ENCODE results near the gene ADGRA1.
"Not testable (repeated sequence)": the region's sequence is repeated elsewhere in the genome, so short reads cannot be mapped to it uniquely, and the experiment has no call there.

The ADGRA1 gene

DNA sequence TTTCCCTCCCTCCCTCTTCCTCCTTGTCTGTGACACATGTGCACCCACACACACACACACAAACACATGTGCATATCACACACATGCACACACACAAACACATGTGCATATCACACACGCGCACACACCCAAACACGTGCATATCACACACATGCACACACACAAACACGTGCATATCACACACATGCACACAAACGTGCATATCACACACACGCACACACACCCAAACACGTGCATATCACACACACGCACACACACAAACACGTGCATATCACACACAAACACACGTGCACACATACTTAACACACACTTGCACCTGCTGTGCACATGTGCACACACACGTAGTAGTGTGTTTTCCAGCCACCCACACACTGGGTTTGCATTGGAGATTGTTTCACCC lies 42.9 kb downstream of the ADGRA1 start:
- no peak for DNase-seq

DNA sequence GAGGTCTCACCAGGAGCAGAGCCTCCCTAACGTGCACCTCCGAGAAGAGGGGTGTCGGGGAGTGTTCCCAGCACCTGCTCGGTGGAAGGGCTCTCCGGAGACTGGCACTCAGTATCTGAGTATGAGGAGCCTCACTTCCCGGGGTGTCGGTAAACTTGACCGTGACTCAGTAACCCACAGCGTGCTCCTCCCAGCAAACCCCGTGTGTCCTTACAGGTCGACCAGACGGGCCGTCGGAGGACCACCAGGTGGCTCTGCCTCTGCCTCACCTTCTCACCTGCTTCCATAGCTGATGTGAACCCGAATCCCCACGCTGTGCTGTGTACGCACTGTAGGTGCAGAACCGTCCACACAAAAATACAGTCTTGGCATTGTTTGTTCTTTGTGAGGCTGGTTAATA lies 43.3 kb downstream of the ADGRA1 start:
- no peak for DNase-seq

DNA sequence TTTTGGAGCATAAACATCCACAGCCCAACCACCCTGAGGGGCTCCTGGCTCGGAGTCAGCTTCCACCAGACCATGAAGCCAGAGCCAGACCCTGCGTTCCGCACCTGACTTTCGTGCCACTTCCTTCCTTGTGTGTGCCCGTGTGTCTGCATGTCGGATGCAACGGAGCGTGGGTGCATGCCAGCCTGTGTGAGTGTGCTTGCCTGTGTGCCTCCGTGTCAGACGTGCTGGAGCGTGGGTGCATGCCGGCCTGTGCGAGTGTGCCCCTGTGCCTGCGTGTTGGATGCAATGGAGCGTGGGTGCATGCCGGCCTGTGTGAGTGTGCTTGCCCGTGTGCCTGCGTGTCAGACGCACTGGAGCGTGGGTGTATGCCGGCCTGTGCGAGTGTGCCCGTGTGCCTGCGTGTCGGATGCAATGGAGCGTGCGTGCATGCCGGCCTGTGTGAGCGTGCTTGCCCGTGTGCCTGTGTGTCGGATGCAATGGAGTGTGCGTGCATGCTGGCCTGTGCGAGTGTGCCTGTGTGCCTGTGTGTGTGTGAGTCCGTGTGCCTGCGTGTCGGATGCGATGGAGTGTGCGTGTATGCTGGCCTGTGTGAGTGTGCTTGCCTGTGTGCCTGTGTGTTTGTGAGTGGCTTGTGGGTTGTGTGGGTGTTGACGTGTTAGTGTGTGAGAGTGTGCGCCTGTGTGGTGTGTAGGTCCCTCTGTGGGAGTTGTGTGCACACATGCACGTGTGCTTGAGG lies 44.2 kb downstream of the ADGRA1 start:
- no peak for DNase-seq

DNA sequence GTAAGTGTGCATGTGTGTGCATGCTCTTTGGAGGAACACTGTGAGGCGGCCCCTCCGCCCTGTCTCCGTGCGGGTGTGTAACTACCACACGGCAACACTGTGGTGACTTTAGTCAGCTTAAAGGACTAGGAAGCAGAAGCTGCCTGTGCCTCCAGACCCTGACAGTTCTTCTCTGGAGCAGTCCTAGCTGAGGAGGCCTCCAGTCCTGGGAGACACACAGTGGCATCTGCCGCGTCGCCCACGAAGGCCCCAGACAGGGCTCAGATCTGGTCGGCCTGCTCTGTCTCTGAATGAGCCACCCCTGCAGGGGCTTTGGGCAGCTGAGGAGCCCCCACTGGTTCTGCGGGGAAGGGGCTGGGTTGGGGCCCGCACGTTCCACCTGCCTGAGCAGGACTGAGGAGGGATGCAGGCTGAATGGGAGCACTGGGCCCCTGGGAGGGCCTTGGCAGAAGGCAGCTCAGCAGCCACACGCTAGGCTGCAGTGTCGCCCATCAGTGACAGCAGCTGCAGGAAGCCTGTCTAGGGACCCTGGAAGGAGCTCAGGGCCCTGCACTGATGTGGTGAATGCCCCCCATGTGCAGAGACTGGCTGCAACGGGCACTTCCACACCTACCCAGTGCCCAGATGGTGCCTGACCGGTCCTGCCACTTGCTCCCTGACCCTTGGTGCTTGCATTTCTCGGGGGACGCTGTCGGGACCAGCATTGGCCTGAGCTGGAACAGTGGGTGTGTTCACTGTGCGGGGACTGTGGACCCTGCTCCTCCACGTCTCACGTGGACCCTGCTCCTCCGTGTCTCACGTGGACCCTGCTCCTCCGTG lies 45.0 kb downstream of the ADGRA1 start:
- DNase-seq: no peak

DNA sequence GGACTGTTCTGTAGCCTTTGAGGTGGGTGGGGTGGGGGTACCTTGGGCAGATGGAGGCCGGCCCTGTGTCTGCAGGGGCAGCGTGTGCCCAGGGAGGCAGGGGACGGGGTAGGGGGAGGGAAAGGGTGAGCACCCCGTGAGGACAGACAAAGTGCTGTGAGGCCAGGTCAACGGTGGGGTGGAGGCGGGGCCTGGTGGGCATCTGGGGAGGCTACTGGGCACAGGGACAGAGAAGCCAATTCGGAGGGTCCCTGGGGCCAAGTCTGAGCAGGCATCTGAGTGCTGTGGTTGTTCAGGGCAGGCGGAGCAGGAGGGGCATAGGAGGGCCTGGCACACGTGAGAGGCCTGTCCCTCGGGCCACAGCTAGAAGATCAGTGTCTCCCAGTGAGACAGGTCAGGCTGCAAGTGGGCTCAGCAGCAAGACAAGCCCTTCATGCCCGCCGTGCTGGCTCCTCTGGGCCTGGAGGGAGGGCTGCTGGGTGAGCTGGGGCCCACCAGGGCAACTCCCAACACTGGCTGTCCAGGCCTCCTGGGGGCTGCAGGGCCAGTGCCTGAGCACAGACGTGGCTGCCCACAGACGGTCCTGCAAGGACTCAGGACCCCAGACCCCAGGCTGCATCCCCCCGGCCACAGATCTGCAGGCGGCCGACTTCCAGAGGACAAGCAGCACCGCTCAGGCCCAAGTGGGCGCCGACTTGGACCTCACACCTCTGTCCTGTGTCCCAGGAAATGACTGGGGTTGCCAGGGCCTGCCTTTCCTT lies 45.9 kb downstream of the ADGRA1 start:
- no peak for DNase-seq

DNA sequence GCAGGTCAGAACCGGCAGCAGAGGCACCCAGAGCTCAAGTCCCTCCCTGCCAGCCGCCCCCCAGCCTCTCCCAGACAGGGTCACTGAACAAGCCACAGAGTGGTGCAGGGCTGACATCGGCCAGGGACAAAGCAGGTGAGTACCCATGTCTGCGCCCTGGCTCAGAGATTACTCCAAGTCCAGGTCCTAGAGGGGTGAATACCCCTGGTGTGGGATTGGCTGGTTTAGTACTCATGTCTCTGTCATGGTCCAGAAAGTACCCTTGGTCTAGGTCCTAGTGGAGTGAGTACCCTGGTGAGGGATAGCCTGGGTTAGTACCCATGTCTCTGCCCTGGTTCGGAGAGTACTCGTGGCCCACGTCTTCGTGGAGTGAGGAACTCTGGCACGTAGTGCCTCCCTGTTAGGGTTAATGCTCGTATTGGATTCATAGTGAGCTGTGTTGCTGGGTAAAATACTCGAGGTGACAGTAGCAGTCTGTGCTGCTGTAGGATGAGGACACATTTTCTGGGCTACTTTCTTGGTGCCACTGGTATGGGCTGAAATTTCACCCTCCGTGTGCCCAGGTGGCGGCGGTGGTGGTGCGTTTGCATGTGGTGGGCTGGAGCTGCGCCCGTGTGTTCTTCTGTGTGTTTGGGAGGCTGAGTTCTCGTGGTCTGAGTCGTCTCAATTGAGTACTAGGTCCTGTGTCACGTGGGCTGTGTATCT lies 46.8 kb downstream of the ADGRA1 start:
- no peak for DNase-seq

DNA sequence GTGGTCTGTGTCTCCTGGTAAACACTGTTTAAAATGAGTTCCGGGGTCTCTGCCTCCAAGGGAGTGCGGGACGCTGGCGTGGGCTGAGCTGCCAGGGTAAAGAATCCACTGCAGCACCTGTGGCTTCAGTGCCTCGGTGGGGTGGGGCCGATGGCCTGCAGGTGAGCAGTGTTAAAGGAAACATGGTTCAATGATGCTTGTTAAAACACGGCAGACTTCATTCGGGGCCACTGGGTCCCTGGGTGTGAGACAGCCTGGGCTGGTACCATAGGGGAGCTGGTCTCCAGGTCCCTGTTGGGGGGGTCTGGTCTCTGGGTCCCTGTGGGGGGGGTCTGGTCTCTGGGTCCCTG lies 47.4 kb downstream of the ADGRA1 start:
- DNase-seq: no peak

DNA sequence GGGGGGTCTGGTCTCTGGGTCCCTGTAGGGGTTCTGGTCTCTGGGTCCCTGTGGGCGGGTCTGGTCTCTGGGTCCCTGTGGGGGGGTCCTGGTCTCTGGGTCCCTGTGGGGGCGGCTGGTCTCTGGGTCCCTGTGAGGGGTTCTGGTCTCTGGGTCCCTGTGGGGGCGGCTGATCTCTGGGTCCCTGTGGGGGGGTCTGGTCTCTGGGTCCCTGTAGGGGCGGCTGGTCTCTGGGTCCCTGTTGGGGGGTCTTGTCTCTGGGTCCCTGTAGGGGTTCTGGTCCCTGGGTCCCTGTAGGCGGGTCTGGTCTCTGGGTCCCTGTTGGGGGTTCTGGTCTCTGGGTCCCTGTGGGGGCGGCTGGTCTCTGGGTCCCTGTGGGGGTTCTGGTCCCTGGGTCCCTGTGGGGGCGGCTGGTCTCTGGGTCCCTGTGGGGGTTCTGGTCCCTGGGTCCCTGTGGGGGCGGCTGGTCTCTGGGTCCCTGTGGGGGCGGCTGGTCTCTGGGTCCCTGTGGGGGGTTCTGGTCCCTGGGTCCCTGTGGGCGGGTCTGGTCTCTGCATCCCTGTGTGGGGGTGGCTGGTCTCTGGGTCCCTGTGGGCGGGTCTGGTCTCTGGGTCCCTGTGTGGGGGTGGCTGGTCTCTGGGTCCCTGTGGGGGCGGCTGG lies 49.9 kb downstream of the ADGRA1 start:
- DNase-seq: not testable (repeated sequence)

DNA sequence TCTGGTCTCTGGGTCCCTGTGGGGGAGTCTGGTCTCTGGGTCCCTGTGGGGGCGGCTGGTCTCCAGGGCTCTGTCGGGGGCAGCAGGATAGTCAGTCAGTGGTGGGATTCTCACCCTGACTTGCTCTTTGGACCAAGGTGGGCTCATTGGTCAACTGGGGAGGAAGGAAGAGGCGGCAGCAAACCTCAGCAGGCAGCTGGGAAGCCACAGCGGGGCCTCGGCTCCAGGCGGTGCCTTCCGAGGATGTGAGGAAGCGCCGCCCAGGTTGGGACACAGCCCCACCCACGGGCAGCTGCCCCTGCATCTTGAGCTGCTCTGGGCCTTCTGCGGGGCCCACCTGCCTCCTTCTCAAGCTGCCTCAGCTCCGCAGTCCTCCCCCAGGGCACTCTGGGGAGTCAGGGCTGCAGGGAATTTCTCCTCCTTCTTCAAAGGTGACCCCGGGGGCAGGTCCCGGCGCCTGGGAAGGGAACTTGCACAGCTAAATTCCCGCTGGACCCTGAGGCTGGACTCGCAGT lies 51.9 kb downstream of the ADGRA1 start:
- no peak for DNase-seq

DNA sequence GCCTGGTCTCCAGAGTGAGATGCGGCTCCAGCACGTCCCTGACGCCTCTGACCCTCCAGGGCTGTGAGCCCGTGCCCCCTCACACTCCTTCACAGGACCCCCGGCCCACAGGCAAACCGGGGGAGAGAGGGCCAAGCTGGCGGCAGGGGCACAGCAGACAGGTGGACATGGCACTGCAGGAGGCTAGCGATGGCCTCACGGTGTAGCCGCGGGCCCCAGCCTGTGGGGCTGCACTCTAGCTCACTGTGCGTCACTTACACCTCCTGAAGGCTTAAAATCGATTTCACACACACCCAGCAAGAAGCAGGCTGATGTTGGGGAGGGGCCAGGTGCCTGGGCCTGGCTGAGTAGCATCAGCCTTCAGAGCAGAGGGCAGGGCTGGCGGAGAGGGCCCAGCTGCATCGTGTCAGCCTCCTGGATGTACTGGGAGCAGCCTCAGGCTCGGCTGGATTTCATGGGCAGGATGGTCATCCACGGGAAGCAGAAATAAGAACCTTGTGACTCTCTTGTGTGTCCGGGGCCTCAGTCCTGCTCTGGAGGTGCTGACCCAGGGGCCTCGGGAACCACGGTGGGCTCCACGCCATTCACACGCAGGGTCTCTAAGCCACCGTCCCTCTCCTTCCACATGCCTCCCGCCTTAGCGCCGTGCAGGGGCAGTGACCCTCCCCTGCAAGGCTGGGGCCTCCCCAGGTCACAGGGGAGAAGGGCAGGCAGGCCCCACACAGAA lies 52.9 kb downstream of the ADGRA1 start:
- DNase-seq: no peak

DNA sequence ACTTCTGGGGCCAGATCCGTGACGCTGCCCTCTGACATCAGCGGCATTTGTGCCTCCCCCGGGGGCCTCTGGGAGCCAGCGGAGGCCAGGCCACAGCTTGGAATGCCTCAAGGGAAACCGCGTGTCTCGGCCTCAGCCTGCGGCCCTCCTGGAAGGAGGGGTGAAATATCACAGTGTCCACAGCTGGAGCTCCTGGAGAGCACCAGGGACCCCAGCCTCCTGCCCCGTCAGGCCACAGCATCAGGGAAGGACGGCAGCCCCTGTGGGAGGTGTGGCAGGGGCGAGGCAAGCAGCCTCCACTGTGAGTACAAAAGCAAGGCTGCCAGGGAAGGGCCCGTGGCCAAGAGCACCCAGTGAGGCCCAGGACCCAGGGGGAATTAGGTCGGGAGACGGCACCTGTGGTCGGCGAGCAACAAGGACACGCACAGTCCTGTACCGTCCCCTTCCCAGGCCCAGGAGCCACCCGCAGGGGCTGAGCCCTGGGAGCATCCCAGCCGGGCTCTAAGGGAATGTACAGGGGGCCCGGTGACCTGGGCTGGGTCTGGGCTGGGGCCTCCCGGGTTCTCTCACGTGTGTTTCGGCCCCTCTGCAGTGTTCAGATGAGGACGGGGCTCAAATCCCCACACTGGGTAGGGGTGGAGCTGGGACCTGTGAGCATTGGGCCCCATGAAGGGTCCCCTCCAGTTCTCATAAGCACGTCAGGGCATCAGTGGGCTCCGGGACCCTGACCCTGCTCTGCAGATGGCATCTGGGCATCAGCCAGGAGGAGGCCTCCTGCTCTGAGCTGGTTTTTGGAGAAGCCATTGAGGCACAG lies 53.6 kb downstream of the ADGRA1 start:
- no peak for DNase-seq

DNA sequence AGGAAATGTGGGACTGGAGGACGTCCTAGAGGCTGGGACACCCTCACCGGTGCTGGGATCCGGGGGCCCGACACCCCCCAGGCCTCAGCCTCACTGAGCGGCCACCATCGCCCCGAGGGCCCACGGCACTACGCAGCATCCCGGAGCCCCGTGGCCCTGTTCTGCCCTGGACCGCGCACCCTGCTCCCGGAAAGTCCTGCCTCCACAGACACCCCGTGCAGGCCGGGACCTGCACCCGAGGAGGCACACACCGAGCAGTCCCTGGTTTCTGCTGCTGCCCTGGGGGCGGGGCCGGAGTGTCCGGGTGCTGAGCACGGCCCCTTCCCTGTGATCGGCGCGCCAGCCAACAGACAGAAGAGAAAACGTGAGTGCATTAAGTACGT lies 54.2 kb downstream of the ADGRA1 start:
- DNase-seq: no peak

DNA sequence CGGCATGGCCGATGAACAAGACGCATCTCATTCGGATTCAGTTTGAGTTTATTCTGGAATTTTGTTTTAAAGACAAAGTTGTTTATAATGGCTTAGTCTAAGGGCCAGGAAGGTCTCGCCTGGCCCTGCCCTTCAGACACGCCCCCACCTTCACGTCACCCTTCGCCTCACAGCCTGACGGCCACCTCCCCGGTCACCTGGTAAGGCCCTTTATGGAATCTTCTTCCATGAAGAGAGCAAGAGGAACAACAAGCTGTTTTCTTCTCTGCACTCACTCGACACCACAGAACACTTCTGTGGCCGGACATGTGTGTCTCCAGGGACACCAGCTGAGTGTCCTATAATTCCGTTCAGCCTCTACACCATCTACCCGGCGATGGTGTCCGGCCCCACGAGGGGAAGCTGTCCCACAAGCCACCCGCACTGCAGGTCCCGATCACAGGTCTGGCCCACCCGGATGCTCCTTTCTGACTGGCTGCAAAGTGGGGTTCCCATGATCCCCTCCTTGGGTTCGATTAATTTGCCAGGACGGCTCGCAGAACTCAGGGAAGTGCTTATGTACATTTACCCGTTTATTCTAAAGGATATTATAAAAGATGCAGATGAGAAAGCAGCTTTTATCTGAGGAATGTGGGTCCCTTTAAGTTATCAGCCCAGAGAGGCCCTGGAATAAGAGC lies 54.9 kb downstream of the ADGRA1 start:
- DNase-seq: no peak

DNA sequence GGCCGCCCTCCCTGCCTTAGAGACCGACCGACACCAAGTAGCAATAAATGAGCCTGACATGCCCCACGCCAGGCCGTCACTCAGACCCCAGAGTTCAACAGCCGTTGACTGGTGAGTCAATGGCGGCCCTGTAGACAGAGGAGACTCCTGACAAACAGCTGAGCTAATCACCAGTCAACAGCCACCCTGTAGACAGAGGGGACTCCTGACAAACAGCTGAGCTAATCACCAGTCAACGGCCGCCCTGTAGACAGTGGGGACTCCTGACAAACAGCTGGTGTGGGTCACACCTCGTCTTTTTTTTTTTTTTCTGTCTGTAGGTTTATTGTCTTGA lies 55.4 kb downstream of the ADGRA1 start:
- no peak for DNase-seq

DNA sequence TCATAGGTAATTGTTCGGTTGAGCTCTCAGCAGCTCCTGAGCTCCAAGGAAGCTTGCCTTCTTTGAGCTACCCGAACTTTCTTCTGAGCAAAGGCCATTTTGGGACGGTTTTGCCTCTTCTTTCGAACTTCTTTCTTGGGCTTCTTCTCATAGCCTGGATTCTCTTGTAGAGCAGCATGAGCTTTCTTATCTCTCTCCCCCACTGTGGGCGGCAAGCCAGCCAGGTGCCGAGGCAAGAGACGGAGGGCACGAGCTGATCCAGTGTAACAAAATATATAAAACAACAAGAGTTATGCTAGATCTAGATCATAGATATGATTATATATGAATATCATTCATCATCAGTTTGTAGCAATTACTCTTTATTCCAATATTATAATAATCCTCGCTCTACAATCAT lies 55.8 kb downstream of the ADGRA1 start:
- no peak for DNase-seq

DNA sequence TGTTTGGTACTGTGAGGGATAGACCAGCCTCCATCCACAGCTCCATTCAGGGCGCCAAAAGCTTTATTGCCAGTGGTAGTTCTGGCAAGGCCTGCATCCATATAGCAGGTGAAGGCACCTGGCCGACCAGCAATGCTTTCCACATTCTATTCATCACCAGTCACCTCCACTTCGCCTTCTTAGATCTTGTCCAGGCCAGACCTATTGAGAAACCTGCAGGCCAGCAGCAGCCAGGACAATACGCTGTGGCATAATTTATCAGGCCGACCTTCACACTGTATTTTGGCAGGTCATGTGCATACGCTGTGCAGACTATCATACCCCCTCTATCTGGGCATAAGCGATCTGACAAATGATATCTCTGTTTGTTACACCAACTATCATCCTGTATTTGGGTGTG lies 57.0 kb downstream of the ADGRA1 start:
- no peak for DNase-seq

DNA sequence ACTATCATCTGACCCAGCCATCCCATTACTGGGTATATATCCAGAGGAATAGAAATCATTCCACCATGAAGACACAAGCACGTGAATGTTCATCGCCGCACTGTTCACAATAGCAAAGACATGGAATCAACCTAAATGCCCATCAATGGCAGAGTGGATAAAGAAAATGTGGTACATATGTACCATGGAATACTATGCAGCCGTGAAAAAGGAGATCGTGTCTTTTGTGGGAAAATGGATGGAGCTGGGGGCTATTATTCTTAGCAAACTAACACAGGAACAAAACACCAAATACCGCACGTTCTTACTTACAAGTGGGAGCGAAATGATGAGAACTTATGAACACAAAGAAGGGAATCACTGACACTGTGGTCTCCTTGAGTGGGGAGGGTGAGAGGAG lies 62.5 kb downstream of the ADGRA1 start:
- no peak for DNase-seq

DNA sequence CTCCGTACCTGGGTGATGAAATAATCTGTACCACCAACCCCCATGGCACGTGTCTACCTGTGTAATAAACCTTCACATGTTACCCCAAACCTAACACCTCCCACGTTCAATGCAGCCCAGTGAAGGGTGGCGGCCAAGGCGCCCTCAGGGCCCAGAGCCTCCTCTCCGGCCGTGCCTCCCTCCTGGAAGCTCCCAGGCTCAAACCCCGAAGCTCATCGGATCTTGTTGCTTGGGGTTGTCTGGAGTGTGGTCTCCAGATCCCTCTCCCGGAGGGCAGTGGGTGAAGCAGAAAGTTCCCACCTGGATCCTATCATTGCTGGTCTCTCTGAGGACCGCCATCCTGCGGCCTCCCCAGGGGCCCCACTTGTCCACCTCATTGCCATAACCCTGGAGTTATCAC lies 62.9 kb downstream of the ADGRA1 start:
- DNase-seq: no peak

DNA sequence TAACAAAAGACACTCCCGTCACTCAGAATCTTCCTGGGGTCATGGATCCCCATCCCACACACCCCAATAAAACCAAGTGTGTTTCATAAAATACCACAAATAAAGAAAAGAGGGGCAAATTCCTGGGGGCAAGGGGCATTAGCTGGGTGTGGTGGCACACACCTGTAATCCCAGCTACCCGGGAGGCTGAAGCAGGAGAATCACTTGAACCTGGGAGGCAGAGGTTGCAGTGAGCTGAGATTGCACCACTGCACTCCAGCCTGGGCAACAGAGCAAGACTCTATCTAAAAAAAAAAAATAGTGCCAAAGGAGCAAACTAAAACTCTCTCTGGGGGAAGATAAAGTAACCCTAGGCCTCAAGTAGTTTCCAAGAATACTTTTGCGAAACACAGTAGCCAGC lies 63.3 kb downstream of the ADGRA1 start:
- not testable (repeated sequence) for DNase-seq

DNA sequence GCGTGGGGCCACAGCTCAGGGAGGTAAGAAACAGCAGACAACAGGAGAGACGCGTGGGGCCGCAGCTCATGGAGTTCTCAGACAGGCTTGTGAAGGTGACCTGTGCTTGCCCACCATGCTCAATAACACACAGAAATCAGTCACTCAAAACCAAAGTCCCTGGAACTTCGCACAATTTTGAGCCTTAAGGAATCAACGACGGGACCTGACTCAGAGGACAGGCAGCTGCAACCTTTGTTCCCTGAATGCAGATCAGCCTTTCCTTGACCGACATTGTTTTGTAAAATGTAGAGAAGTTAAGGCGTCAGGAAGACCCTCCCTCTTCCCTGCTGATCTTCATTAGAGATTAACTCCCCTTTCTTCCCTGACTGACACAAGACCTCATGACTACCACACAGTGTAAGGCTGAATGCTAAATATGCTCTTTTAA lies 63.8 kb downstream of the ADGRA1 start:
- no peak for DNase-seq
